Thoracic aorta (tissue), 2 donors: ENCODE results near the gene PDGFRA. TPM values are rescaled to one million over a fixed set of nuclear protein-coding genes. Genes with fewer than 3 reads are reported as not detected.
A peak's percentile ranks its signal among the peaks of the same experiment; 100 is the strongest.

ENCODE experiments used
- ATAC-seq: fragments of 150-250 bp; one replicate; pipeline ENCODE4 v1.8.0; 2017; ENCODE audit warnings: low read depth; ENCODE audit not compliant: insufficient number of reproducible peaks, low FRiP score
- DNase-seq: peaks from one replicate; pipeline ENCODE4 v3.0.0-alpha.2; 2020; ENCODE audit warnings: low spot score
- H3K27ac ChIP-seq, 2 donors: fragments of 200-600 bp; sonication (generic); 1 replicate in 1 of 2; 2 replicates in 1 of 2; pipeline ENCODE4 v1.5.1; 2016; ENCODE audit warnings: mild to moderate bottlenecking in 2 of 2, moderate library complexity in 2 of 2
- H3K27me3 ChIP-seq: fragments of 200-600 bp; sonication (generic); replicated peaks from 2 replicates; pipeline ENCODE4 v1.6.0; 2016; ENCODE audit warnings: mild to moderate bottlenecking; ENCODE audit not compliant: insufficient read depth
- H3K36me3 ChIP-seq: fragments of 200-600 bp; sonication (generic); one replicate; pipeline ENCODE4 v1.5.1; 2016
- H3K4me1 ChIP-seq, 2 donors: fragments of 200-600 bp; sonication (generic); 1 replicate in 1 of 2; 2 replicates in 1 of 2; pipeline versions ENCODE4 v1.5.1 to v1.6.0; 2016; ENCODE audit warnings: low read depth in 2 of 2, mild to moderate bottlenecking in 1 of 2; ENCODE audit not compliant: control insufficient read depth in 1 of 2
- H3K4me3 ChIP-seq: fragments of 200-600 bp; sonication (generic); 2 replicates; pipeline ENCODE4 v1.5.1; 2016; ENCODE audit warnings: mild to moderate bottlenecking
- H3K9me3 ChIP-seq: fragments of 200-600 bp; sonication (generic); 2 replicates; pipeline ENCODE4 v1.5.1; 2016
- CTCF ChIP-seq: fragments of 200-600 bp; sonication (generic); IDR thresholded peaks from one replicate; pipeline ENCODE4 v1.5.1; 2019; ENCODE audit warnings: antibody characterized with exemption
- total RNA-seq, 2 donors: library from RNA; depleted of rRNA; stranded (reverse); fragments of >200 nt; gene quantifications; one replicate each; pipeline versions ENCODE4 v1.1.0 to v1.2.3, GENCODE V29; 2016

The PDGFRA gene
- total RNA-seq, 2 donors from 2014 or later: 133 to 268 TPM

DNA sequence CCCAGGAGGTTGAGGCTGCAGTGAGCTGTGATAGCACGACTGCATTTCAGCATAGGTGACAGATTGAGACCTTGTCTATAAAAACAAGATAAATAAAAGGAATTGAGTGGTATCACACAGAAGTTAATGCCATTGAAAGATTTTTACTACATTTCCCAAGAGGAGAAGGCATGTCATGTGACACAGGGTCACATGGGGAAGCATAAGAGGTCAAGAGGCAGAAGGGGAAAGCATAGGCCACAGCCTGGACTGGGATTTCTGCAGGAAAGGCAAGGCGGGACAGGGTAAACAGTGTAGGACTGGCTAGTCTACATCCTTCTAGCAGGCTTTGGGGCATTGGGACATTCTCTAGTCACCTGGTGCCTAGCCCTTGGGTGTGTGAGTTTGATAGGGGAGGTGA lies 88.6 kb downstream of the PDGFRA start:
- Histone ChIP-seq H3K9me3 (no peaks in the 10 kb centered on the region), H3K4me1 (no peaks in the 10 kb centered on the region), H3K27me3 (no peaks in the 10 kb centered on the region), H3K4me3 (no peak overlapping the region), H3K36me3 (no peaks in the 10 kb centered on the region), H3K27ac (no peak overlapping the region)
- ATAC-seq (no peak), DNase-seq (no peak)
- TF ChIP-seq CTCF: no peak

DNA sequence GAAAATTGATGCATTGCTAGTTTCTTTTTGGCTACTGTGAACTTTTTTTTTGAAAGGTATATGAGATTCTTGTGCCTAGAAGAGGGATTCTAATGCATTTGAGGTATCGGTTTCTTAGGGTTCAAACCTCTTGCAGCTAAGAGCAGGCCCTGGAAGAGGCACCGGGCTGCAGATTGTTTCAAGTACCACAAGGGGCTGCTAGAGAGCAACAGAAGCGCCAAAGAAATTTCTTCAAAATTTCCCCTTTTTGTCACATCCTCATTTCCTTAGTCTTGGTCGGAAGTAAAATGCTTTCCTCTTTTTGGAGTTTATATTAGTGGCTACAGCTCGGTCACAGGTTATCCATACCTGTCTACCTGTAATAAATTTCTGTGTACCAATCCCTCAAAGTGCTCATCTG lies 89.8 kb downstream of the PDGFRA start:
- Histone ChIP-seq H3K27ac (no peak overlapping the region), H3K4me1 (no peaks in the 10 kb centered on the region), H3K27me3 (no peaks in the 10 kb centered on the region), H3K4me3 (no peak overlapping the region), H3K9me3 (no peaks in the 10 kb centered on the region), H3K36me3 (no peaks in the 10 kb centered on the region)
- peak; percentile 51 for TF ChIP-seq CTCF
- no peak for DNase-seq
- ATAC-seq: no peak

- ATAC-seq: no peak
- TF ChIP-seq CTCF: no peak
- no peaks in the 10 kb centered on the region for H3K36me3 ChIP-seq
Observed at GRCh38 chr4:54320826-54321685, 92.0 kb downstream of the PDGFRA start.

DNA sequence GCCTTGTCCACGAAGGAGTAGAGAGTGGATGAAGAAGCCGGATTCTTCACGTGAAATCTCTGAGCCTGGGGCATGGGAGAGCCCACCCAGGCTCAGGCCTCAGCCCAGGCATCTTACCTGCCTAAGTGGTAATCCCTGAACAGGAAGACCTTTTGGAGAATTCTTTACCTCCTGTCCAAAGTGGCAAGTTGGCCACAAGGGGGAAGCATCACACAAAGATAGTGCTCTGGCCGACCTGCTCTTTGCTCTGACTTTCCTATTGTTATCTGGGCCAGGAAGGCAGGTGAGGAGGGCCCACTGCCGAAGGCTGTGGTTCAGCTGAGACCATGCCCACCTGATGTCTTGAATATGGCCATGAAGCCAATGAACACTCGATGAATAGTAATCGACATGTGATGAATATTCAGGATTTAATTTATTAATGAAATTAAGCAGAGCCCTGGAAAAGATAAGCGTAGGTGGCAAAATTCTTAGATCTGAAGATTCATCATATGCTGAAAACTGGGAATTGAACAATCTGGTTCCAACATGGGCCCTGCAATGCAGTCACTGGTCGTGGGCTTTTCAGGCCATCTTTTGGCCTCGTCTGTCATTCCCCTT lies 93.8 kb downstream of the PDGFRA start:
- no peaks in the 10 kb centered on the region for H3K36me3 ChIP-seq
- no peak for ATAC-seq
- TF ChIP-seq CTCF: peak; percentile 70
- no peak for DNase-seq
- H3K4me1 ChIP-seq: no peaks in the 10 kb centered on the region
- H3K27me3 ChIP-seq: no peaks in the 10 kb centered on the region
- H3K27ac ChIP-seq: no peak overlapping the region
- no peaks in the 10 kb centered on the region for H3K9me3 ChIP-seq
- H3K4me3 ChIP-seq: no peak overlapping the region

More at GRCh38 chr4:54320826-54321685, 92.0 kb downstream of the PDGFRA start:
- no peak overlapping the region for H3K27ac ChIP-seq
- DNase-seq: no peak
- no peaks in the 10 kb centered on the region for H3K9me3 ChIP-seq
- H3K4me3 ChIP-seq: no peak overlapping the region
- H3K4me1 ChIP-seq: no peaks in the 10 kb centered on the region
- H3K27me3 ChIP-seq: no peaks in the 10 kb centered on the region

DNA sequence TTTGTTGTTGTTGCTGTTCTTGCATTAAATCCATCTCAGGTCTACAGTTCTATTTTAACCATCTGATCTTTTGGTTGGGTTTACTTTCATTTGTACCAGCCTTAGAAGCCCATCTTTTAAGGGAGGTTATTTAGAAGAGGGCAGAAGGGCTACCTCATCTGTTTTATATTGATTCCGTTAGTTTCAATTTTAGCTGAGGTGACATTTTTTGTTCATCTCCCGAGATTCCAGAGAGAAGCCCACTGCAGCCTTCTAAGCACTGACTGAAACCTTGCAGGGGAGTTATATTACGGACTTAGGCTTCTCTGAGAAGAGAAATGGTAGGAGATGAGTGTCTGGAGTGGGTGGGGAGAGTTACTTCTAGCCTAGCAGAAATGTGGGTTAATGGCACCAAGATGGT lies 101.8 kb downstream of the PDGFRA start:
- Histone ChIP-seq H3K4me3 (no peak overlapping the region), H3K36me3 (no peaks in the 10 kb centered on the region), H3K27me3 (no peaks in the 10 kb centered on the region), H3K4me1 (no peaks in the 10 kb centered on the region), H3K27ac (no peak overlapping the region), H3K9me3 (no peaks in the 10 kb centered on the region)
- ATAC-seq (no peak), DNase-seq (no peak)
- TF ChIP-seq CTCF: no peak
